Measurements from ENCODE around the gene MARCHF11. TPM values are rescaled to one million over a fixed set of nuclear protein-coding genes. Genes with fewer than 3 reads are reported as not detected.

Gene MARCHF11
- polyA plus RNA-seq, 3 donors, result not detected

DNA sequence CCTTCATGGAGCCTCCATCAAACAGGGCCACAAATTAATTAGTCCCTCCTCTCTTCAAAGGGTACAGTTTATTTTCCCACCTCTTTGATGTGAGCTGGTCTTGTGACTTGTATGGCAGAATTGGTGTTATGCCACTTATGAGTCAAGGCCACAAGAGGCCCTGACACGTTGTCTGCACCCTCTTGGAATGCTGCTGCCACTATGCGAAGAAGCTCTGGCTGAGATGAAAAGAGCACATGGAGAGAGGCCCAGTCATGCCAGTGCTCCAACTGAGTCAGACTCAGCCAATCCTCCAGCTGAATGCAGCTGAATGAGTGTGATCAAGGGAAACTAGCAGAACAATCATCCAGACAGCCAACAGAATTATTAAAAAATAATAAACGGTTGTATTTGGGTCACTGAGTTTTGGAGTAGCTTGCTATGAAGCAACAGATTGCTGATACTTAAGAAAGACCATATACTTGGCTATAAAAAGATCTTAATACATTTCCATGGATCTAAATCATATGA is 128.3 kb downstream of the MARCHF11 start:
- peaks cover 0 to 27% (median 11%) of the 10 kb centered on the region in 7 donors for H3K9me3 Mint-ChIP-seq
- Histone ChIP-seq H4K20me1 (ENCODE audit: insufficient read depth, low read length) (no peaks in the 10 kb centered on the region), H3K4me1 (ENCODE audit: control insufficient read depth in 1 of 2, insufficient read depth in 2 of 2, low read length in 2 of 2) (no peaks in the 10 kb centered on the region), H3K9ac (ENCODE audit: insufficient read depth, low read length, poor library complexity, severe bottlenecking) (no peak overlapping the region), H3K79me2 (ENCODE audit: insufficient read depth, low read length) (no peaks in the 10 kb centered on the region), H3K4me3 (replicated peaks in 1 of 3; ENCODE audit: low read depth in 2 of 3, low read length in 3 of 3) (no peak overlapping the region), H3K9me3 (replicated peaks in 1 of 2; ENCODE audit: control insufficient read depth in 1 of 2, insufficient read depth in 1 of 2, low read length in 2 of 2) (peaks cover 25 to 37% of the 10 kb centered on the region in 2 donors), H3K4me2 (replicated peaks; ENCODE audit: extremely low read depth, low read length, poor library complexity, severe bottlenecking) (no peak overlapping the region), H2AFZ (ENCODE audit: insufficient read depth, low read depth, low read length, poor library complexity, severe bottlenecking) (no peak overlapping the region), H3K27ac (ENCODE audit: low read depth in 1 of 2, low read length in 2 of 2) (no peak overlapping the region), H3K27me3 (ENCODE audit: control insufficient read depth in 2 of 2, insufficient read depth in 2 of 2, low read length in 2 of 2) (no peaks in the 10 kb centered on the region), H3K36me3 (replicated peaks in 1 of 2; ENCODE audit: control insufficient read depth in 1 of 2, insufficient read depth in 2 of 2, low read length in 2 of 2) (no peaks in the 10 kb centered on the region)
- H3K4me1 Mint-ChIP-seq, result no peaks in the 10 kb centered on the region
- H3K27ac Mint-ChIP-seq, result no peak overlapping the region
- peaks cover 0 to 1% (median 1%) of the 10 kb centered on the region in 3 donors for H3K27me3 Mint-ChIP-seq (ENCODE audit: low read depth in 3 of 3)
- 88% methylated on average over 2 of the region's 3 CpGs for WGBS (ENCODE audit: insufficient coverage)
- no peak for DNase-seq
- no peaks in the 10 kb centered on the region for H3K36me3 Mint-ChIP-seq
- H3K4me3 Mint-ChIP-seq, result no peak overlapping the region
- TF ChIP-seq, protein P1, sequence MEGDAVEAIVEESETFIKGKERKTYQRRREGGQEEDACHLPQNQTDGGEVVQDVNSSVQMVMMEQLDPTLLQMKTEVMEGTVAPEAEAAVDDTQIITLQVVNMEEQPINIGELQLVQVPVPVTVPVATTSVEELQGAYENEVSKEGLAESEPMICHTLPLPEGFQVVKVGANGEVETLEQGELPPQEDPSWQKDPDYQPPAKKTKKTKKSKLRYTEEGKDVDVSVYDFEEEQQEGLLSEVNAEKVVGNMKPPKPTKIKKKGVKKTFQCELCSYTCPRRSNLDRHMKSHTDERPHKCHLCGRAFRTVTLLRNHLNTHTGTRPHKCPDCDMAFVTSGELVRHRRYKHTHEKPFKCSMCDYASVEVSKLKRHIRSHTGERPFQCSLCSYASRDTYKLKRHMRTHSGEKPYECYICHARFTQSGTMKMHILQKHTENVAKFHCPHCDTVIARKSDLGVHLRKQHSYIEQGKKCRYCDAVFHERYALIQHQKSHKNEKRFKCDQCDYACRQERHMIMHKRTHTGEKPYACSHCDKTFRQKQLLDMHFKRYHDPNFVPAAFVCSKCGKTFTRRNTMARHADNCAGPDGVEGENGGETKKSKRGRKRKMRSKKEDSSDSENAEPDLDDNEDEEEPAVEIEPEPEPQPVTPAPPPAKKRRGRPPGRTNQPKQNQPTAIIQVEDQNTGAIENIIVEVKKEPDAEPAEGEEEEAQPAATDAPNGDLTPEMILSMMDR (IDR thresholded peaks at IDR 0.05), result no peak
- intact Hi-C loops (cut with micrococcal nuclease), result no loop called here

DNA sequence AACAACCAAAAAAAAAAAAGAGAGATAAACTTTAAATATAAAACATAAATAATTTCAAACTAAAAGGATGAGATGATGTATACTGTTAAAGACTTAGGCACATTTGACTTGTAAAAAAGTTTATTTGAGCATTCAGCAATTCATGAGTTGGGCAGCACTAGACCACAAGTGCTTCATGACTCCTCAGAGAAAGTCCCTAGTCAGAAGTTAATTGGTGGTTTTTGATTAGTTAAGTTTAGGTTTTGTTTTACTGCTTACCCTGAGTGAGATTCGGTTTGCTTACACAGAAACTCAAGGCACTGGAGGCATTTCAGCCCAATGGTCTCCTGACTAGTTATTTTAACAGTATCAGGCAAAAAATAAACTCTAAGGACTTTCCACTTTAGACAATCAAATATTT is 129.2 kb downstream of the MARCHF11 start:
- Histone ChIP-seq H4K20me1 (ENCODE audit: insufficient read depth, low read length) (no peaks in the 10 kb centered on the region), H3K4me1 (ENCODE audit: control insufficient read depth in 1 of 2, insufficient read depth in 2 of 2, low read length in 2 of 2) (no peaks in the 10 kb centered on the region), H2AFZ (ENCODE audit: insufficient read depth, low read depth, low read length, poor library complexity, severe bottlenecking) (no peak overlapping the region), H3K9me3 (replicated peaks in 1 of 2; ENCODE audit: control insufficient read depth in 1 of 2, insufficient read depth in 1 of 2, low read length in 2 of 2) (peaks cover 25 to 37% of the 10 kb centered on the region in 2 donors), H3K27me3 (ENCODE audit: control insufficient read depth in 2 of 2, insufficient read depth in 2 of 2, low read length in 2 of 2) (no peaks in the 10 kb centered on the region), H3K27ac (ENCODE audit: low read depth in 1 of 2, low read length in 2 of 2) (no peak overlapping the region), H3K9ac (ENCODE audit: insufficient read depth, low read length, poor library complexity, severe bottlenecking) (no peak overlapping the region), H3K36me3 (replicated peaks in 1 of 2; ENCODE audit: control insufficient read depth in 1 of 2, insufficient read depth in 2 of 2, low read length in 2 of 2) (no peaks in the 10 kb centered on the region), H3K4me3 (replicated peaks in 1 of 3; ENCODE audit: low read depth in 2 of 3, low read length in 3 of 3) (no peak overlapping the region), H3K79me2 (ENCODE audit: insufficient read depth, low read length) (no peaks in the 10 kb centered on the region), H3K4me2 (replicated peaks; ENCODE audit: extremely low read depth, low read length, poor library complexity, severe bottlenecking) (no peak overlapping the region)
- TF ChIP-seq, protein P1 (IDR thresholded peaks at IDR 0.05), result no peak
- DNase-seq, result no peak
- Mint-ChIP-seq H3K27me3 (ENCODE audit: low read depth in 3 of 3) (peaks cover 0 to 1% (median 1%) of the 10 kb centered on the region in 3 donors), H3K27ac (no peak overlapping the region), H3K4me3 (no peak overlapping the region), H3K9me3 (peaks cover 0 to 22% (median 11%) of the 10 kb centered on the region in 7 donors), H3K4me1 (no peaks in the 10 kb centered on the region), H3K36me3 (no peaks in the 10 kb centered on the region)
- no CpG with 5 or more reads among the region's 1 CpG for WGBS (ENCODE audit: insufficient coverage)
- intact Hi-C loops (cut with micrococcal nuclease), result no loop called here
